Pons (tissue), 1 donor: ENCODE measurements around the gene DDR1.
A peak's percentile ranks its signal among the peaks of the same experiment; 100 is the strongest.
"Not testable (repeated sequence)": the region's sequence is repeated elsewhere in the genome, so short reads cannot be mapped to it uniquely, and the experiment has no call there.

Source experiments
- DNase-seq: peaks from one replicate; pipeline ENCODE4 v3.0.0-alpha.2; 2016; ENCODE audit warnings: low spot score

DDR1 gene

GRCh38 chr6:30883685-30884520, at the start of gene DDR1:
TSS of gene DDR1 (plus strand) at chr6:30884519. CDS start at chr6:30888730, 4,211 bp downstream.
- DNase-seq: peak; percentile 79

GRCh38 chr6:30834646-30835045, 49.7 kb upstream of the DDR1 start:
- no peak for DNase-seq

GRCh38 chr6:30835576-30835975, 48.7 kb upstream of the DDR1 start:
- no peak for DNase-seq

GRCh38 chr6:30836431-30836866, 47.9 kb upstream of the DDR1 start:
- DNase-seq: no peak

GRCh38 chr6:30836957-30837356, 47.4 kb upstream of the DDR1 start:
- DNase-seq: no peak

- DNase-seq: no peak
Observed at GRCh38 chr6:30837432-30837831, 46.9 kb upstream of the DDR1 start.

- DNase-seq: no peak
Observed at GRCh38 chr6:30837870-30838269, 46.4 kb upstream of the DDR1 start.

- no peak for DNase-seq
Observed at GRCh38 chr6:30839671-30840070, 44.6 kb upstream of the DDR1 start.

- DNase-seq: no peak
Observed at GRCh38 chr6:30840084-30840934, 44.0 kb upstream of the DDR1 start.

- no peak for DNase-seq
Observed at GRCh38 chr6:30840935-30841643, 43.2 kb upstream of the DDR1 start.

- no peak for DNase-seq
Observed at GRCh38 chr6:30841644-30842504, 42.4 kb upstream of the DDR1 start.

- DNase-seq: no peak
Observed at GRCh38 chr6:30842754-30843610, 41.3 kb upstream of the DDR1 start.

GRCh38 chr6:30843611-30843998, 40.7 kb upstream of the DDR1 start:
- DNase-seq: no peak

GRCh38 chr6:30844118-30844535, 40.2 kb upstream of the DDR1 start:
- no peak for DNase-seq

GRCh38 chr6:30845183-30845582, 39.1 kb upstream of the DDR1 start:
- DNase-seq: no peak

- DNase-seq: no peak
Observed at GRCh38 chr6:30847421-30847970, 36.8 kb upstream of the DDR1 start.

GRCh38 chr6:30847971-30848436, 36.3 kb upstream of the DDR1 start:
- DNase-seq: no peak

GRCh38 chr6:30849903-30850651, 34.2 kb upstream of the DDR1 start:
- no peak for DNase-seq

- DNase-seq: not testable (repeated sequence)
Observed at GRCh38 chr6:30852459-30852858, 31.9 kb upstream of the DDR1 start.
